Measurements from ENCODE around the gene TRIM52. TPM values are rescaled to one million over a fixed set of nuclear protein-coding genes. Genes with fewer than 3 reads are reported as not detected.

The TRIM52 gene
- total and polyA plus RNA-seq, 9 of the 15 experiments (the other 6 are each of a cell fraction or from before 2014, with no cell fraction given), result 3.3 to 21.9 (median 13.5) TPM

DNA sequence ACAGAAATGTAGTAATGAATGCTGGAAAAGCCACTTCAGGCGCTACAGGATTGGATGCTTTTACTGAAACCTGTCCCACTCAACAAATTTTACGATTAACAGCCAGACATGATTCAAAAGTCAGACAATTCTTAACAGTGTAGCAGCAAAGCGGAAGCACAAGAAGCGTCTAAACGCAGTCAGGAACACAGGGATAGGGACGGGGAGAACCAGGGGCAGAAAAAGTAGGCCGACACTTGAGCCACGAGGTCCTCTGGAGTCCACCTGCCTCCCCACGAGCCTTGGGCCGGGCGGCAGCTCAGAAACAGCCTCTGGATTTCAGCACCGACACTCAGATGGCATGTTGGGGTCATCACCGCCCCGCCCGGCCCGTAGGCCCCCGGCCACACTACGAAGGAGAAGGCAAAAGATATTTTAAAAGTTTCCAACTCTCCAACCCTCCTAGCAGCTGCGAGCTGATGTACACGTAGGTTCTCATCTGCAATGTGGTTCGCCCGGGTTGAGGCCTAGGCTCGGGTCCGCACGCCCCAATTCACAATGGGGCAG is 17.9 kb downstream of the TRIM52 start (continued):
- no peak for TF ChIP-seq ATF1 (CRISPR knock-in tag; IDR thresholded peaks at IDR 0.05)
- no peak for TF ChIP-seq ATF1 (tag; IDR thresholded peaks at IDR 0.05)
- TF ChIP-seq, protein P1, sequence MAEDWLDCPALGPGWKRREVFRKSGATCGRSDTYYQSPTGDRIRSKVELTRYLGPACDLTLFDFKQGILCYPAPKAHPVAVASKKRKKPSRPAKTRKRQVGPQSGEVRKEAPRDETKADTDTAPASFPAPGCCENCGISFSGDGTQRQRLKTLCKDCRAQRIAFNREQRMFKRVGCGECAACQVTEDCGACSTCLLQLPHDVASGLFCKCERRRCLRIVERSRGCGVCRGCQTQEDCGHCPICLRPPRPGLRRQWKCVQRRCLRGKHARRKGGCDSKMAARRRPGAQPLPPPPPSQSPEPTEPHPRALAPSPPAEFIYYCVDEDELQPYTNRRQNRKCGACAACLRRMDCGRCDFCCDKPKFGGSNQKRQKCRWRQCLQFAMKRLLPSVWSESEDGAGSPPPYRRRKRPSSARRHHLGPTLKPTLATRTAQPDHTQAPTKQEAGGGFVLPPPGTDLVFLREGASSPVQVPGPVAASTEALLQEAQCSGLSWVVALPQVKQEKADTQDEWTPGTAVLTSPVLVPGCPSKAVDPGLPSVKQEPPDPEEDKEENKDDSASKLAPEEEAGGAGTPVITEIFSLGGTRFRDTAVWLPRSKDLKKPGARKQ (CRISPR knock-in tag; IDR thresholded peaks at IDR 0.05), result no peak
- no peak for TF ChIP-seq HDAC2 (IDR thresholded peaks at IDR 0.05)
- TF ChIP-seq CBFB (CRISPR knock-in tag; IDR thresholded peaks at IDR 0.05), result peak; percentile 61; the same call in 1 of the 2 replicates
- TF ChIP-seq, protein P2, sequence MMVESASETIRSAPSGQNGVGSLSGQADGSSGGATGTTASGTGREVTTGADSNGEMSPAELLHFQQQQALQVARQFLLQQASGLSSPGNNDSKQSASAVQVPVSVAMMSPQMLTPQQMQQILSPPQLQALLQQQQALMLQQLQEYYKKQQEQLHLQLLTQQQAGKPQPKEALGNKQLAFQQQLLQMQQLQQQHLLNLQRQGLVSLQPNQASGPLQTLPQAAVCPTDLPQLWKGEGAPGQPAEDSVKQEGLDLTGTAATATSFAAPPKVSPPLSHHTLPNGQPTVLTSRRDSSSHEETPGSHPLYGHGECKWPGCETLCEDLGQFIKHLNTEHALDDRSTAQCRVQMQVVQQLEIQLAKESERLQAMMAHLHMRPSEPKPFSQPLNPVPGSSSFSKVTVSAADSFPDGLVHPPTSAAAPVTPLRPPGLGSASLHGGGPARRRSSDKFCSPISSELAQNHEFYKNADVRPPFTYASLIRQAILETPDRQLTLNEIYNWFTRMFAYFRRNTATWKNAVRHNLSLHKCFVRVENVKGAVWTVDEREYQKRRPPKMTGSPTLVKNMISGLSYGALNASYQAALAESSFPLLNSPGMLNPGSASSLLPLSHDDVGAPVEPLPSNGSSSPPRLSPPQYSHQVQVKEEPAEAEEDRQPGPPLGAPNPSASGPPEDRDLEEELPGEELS (CRISPR knock-in tag; IDR thresholded peaks at IDR 0.05; ENCODE audit: borderline replicate concordance), result no peak
- TF ChIP-seq, protein P3, sequence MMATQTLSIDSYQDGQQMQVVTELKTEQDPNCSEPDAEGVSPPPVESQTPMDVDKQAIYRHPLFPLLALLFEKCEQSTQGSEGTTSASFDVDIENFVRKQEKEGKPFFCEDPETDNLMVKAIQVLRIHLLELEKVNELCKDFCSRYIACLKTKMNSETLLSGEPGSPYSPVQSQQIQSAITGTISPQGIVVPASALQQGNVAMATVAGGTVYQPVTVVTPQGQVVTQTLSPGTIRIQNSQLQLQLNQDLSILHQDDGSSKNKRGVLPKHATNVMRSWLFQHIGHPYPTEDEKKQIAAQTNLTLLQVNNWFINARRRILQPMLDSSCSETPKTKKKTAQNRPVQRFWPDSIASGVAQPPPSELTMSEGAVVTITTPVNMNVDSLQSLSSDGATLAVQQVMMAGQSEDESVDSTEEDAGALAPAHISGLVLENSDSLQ (IDR thresholded peaks at IDR 0.05), result no peak
- no peak for TF ChIP-seq NR4A1 (CRISPR knock-in tag; IDR thresholded peaks at IDR 0.05)
- no peak for TF ChIP-seq NR4A1 (tag; IDR thresholded peaks at IDR 0.05)
- no peak for TF ChIP-seq ZNF778 (CRISPR knock-in tag; IDR thresholded peaks at IDR 0.05)
- no peak for TF ChIP-seq NFE2L1 (tag; IDR thresholded peaks at IDR 0.05; ENCODE audit: borderline replicate concordance, low read depth)
- no peak for TF ChIP-seq KDM5B (IDR thresholded peaks at IDR 0.05; ENCODE audit: insufficient replicate concordance, low read depth, low read length)
- TF ChIP-seq, protein P4, sequence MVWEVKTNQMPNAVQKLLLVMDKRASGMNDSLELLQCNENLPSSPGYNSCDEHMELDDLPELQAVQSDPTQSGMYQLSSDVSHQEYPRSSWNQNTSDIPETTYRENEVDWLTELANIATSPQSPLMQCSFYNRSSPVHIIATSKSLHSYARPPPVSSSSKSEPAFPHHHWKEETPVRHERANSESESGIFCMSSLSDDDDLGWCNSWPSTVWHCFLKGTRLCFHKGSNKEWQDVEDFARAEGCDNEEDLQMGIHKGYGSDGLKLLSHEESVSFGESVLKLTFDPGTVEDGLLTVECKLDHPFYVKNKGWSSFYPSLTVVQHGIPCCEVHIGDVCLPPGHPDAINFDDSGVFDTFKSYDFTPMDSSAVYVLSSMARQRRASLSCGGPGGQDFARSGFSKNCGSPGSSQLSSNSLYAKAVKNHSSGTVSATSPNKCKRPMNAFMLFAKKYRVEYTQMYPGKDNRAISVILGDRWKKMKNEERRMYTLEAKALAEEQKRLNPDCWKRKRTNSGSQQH (CRISPR knock-in tag; IDR thresholded peaks at IDR 0.05), result no peak
- TF ChIP-seq PPARD (CRISPR knock-in tag; IDR thresholded peaks at IDR 0.05), result no peak
- TF ChIP-seq BHLHE40 (IDR thresholded peaks at IDR 0.05; ENCODE audit: low read length), result no peak
- no peak for TF ChIP-seq CBX8 (IDR thresholded peaks at IDR 0.05; ENCODE audit: borderline replicate concordance, extremely low read depth, low read depth, low read length, poor library complexity, severe bottlenecking)
- TF ChIP-seq PYGO2 (tag; IDR thresholded peaks at IDR 0.05), result no peak
